ENCODE results near the gene DGKZ. TPM values are rescaled to one million over a fixed set of nuclear protein-coding genes. Genes with fewer than 3 reads are reported as not detected.

The DGKZ gene
- polyA plus RNA-seq, 3 donors = 30.4 to 217 (median 33.4) TPM

GRCh38 chr11:46335890-46336562 is 11.2 kb upstream of the DGKZ start:
- peak overlapping the region; percentile 47 for H3K4me2 ChIP-seq (replicated peaks; ENCODE audit: extremely low read depth, low read length, poor library complexity, severe bottlenecking)
- no peak overlapping the region for H3K9ac ChIP-seq (ENCODE audit: insufficient read depth, low read length, poor library complexity, severe bottlenecking)
- H2AFZ ChIP-seq (ENCODE audit: insufficient read depth, low read depth, low read length, poor library complexity, severe bottlenecking) = no peak overlapping the region
- H3K79me2 ChIP-seq (ENCODE audit: insufficient read depth, low read length) = peaks cover 5% of the 10 kb centered on the region
- peaks cover 86% of the 10 kb centered on the region for H3K4me1 Mint-ChIP-seq
- H3K9me3 ChIP-seq (replicated peaks in 1 of 2; ENCODE audit: control insufficient read depth in 1 of 2, insufficient read depth in 1 of 2, low read length in 2 of 2) = peaks cover 0 to 7% of the 10 kb centered on the region in 2 donors
- peaks cover 31 to 42% (median 35%) of the 10 kb centered on the region in 3 donors for H3K27me3 Mint-ChIP-seq (ENCODE audit: low read depth in 3 of 3)
- H3K36me3 ChIP-seq (replicated peaks in 1 of 2; ENCODE audit: control insufficient read depth in 1 of 2, insufficient read depth in 2 of 2, low read length in 2 of 2) = no peaks in the 10 kb centered on the region
- peaks cover 7 to 12% of the 10 kb centered on the region in 2 donors for H3K36me3 Mint-ChIP-seq
- intact Hi-C loops (cut with micrococcal nuclease) = no loop called here
- H3K4me3 Mint-ChIP-seq = peak overlapping the region in 1 of 2 donors; percentile 57
- peak overlapping the region in 1 of 2 donors; percentile 38 for H3K27ac ChIP-seq (ENCODE audit: low read depth in 1 of 2, low read length in 2 of 2)
- H3K4me1 ChIP-seq (ENCODE audit: control insufficient read depth in 1 of 2, insufficient read depth in 2 of 2, low read length in 2 of 2) = peaks cover 89 to 94% of the 10 kb centered on the region in 2 donors
- H3K27me3 ChIP-seq (ENCODE audit: control insufficient read depth in 2 of 2, insufficient read depth in 2 of 2, low read length in 2 of 2) = peaks cover 14 to 31% of the 10 kb centered on the region in 2 donors
- no peak for TF ChIP-seq CTCF (IDR thresholded peaks at IDR 0.05)
- peak overlapping the region in 1 of 3 experiments; percentile 56 for H3K4me3 ChIP-seq (replicated peaks in 1 of 3; ENCODE audit: low read depth in 2 of 3, low read length in 3 of 3)
- DNase-seq = no peak
- peak overlapping the region in 6 of 7 donors; percentile 26 to 91 (median 65) for H3K27ac Mint-ChIP-seq
- 80% methylated on average over 8 of the region's 11 CpGs for WGBS (ENCODE audit: insufficient coverage)
- H3K9me3 Mint-ChIP-seq = peaks cover 0 to 9% (median 2%) of the 10 kb centered on the region in 7 donors
- H4K20me1 ChIP-seq (ENCODE audit: insufficient read depth, low read length) = peaks cover 15% of the 10 kb centered on the region

GRCh38 chr11:46336563-46337180 is 10.6 kb upstream of the DGKZ start:
- peak overlapping the region; percentile 11 to 38 for H3K27ac ChIP-seq (ENCODE audit: low read depth in 1 of 2, low read length in 2 of 2)
- intact Hi-C loops (cut with micrococcal nuclease) = no loop called here
- 6% methylated on average over 10 of the region's 12 CpGs for WGBS (ENCODE audit: insufficient coverage)
- Mint-ChIP-seq H3K4me3 (peak overlapping the region; percentile 47 to 82), H3K36me3 (peaks cover 5 to 6% of the 10 kb centered on the region in 2 donors), H3K27me3 (ENCODE audit: low read depth in 3 of 3) (peaks cover 28 to 38% (median 29%) of the 10 kb centered on the region in 3 donors), H3K4me1 (peaks cover 86% of the 10 kb centered on the region), H3K27ac (peak overlapping the region; percentile 67 to 91 (median 85)), H3K9me3 (peaks cover 0 to 9% (median 0%) of the 10 kb centered on the region in 7 donors)
- H3K79me2 ChIP-seq (ENCODE audit: insufficient read depth, low read length) = peaks cover 5% of the 10 kb centered on the region
- peak overlapping the region; percentile 47 for H3K4me2 ChIP-seq (replicated peaks; ENCODE audit: extremely low read depth, low read length, poor library complexity, severe bottlenecking)
- peak overlapping the region in 1 of 3 experiments; percentile 56 for H3K4me3 ChIP-seq (replicated peaks in 1 of 3; ENCODE audit: low read depth in 2 of 3, low read length in 3 of 3)
- H3K36me3 ChIP-seq (replicated peaks in 1 of 2; ENCODE audit: control insufficient read depth in 1 of 2, insufficient read depth in 2 of 2, low read length in 2 of 2) = no peaks in the 10 kb centered on the region
- peaks cover 15% of the 10 kb centered on the region for H4K20me1 ChIP-seq (ENCODE audit: insufficient read depth, low read length)
- no peak overlapping the region for H3K9ac ChIP-seq (ENCODE audit: insufficient read depth, low read length, poor library complexity, severe bottlenecking)
- no peak for TF ChIP-seq CTCF (IDR thresholded peaks at IDR 0.05)
- peaks cover 11 to 25% of the 10 kb centered on the region in 2 donors for H3K27me3 ChIP-seq (ENCODE audit: control insufficient read depth in 2 of 2, insufficient read depth in 2 of 2, low read length in 2 of 2)
- DNase-seq = peak; percentile 80 to 90 (median 82)
- peaks cover 0 to 7% of the 10 kb centered on the region in 2 donors for H3K9me3 ChIP-seq (replicated peaks in 1 of 2; ENCODE audit: control insufficient read depth in 1 of 2, insufficient read depth in 1 of 2, low read length in 2 of 2)
- H3K4me1 ChIP-seq (ENCODE audit: control insufficient read depth in 1 of 2, insufficient read depth in 2 of 2, low read length in 2 of 2) = peaks cover 89 to 94% of the 10 kb centered on the region in 2 donors
- H2AFZ ChIP-seq (ENCODE audit: insufficient read depth, low read depth, low read length, poor library complexity, severe bottlenecking) = no peak overlapping the region

Measured in CD14-positive monocyte (primary cell).